Raji (cell line): Measurements from ENCODE around the gene RSPO4.

Source experiments
- POLR2A ChIP-seq: IDR thresholded peaks from 2 replicates; pipeline ENCODE4 v1.6.1; 2011; ENCODE audit warnings: low read depth, low read length, control low read depth; ENCODE audit not compliant: insufficient read depth

The RSPO4 gene

GRCh38 chr20:914727-915498 is 87.2 kb downstream of the RSPO4 start:
- TF ChIP-seq POLR2A = no peak

- TF ChIP-seq POLR2A = no peak
These were observed 88.7 kb downstream of the RSPO4 start for GRCh38 chr20:913306-913849.

- TF ChIP-seq POLR2A = no peak
These were observed 90.1 kb downstream of the RSPO4 start for GRCh38 chr20:911882-912600.

GRCh38 chr20:910870-911770 is 91.0 kb downstream of the RSPO4 start:
- TF ChIP-seq POLR2A = no peak

- TF ChIP-seq POLR2A = no peak
These were observed 91.8 kb downstream of the RSPO4 start for GRCh38 chr20:910132-910869.

- no peak for TF ChIP-seq POLR2A
These were observed 92.5 kb downstream of the RSPO4 start for GRCh38 chr20:909641-910040.
